CD4-positive, alpha-beta T cell treated with Interleukin-12 subunit alpha and Interleukin-12 subunit beta, for 1 hour (primary cell): ENCODE measurements around the gene IGIP.
A peak's percentile ranks its signal among the peaks of the same experiment; 100 is the strongest.

ENCODE experiments used
- DNase-seq: peaks from one replicate; pipeline ENCODE4 v3.0.0-alpha.2; 2020

IGIP gene

DNA sequence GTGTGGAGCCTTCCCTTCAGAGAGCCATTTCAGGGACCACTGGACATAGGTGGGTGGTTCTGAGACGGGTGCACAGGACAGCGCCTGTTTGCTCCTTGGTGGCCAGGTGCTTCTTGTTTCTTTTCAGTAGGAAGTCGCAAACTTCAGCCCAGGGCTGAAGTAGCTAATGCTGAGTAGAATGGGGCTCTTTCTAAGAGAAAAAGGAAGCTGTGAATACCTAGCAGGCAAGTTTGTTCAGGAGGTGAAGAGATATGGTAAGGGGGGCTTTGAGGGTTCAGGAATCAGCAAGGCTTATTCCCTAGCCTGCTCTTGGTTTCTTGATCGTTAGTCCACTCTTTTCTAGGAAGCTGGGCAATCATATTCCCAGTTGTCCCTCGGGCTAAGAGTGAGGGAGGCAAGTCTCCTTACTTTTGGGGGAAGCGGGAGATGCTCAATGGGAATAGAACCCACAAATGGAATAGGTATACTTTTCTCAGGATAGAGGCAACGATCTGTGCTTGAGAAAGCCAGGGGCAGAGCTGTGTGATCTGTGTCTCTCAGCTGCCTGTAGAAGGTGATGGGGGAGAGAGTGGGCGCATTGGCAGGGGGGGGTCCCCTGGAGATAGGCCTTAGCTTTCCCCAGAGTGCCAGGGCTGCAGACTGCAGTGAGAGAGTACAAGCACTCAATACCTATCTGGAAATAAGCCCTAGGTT lies 13.7 kb upstream of the IGIP start:
- DNase-seq: no peak

DNA sequence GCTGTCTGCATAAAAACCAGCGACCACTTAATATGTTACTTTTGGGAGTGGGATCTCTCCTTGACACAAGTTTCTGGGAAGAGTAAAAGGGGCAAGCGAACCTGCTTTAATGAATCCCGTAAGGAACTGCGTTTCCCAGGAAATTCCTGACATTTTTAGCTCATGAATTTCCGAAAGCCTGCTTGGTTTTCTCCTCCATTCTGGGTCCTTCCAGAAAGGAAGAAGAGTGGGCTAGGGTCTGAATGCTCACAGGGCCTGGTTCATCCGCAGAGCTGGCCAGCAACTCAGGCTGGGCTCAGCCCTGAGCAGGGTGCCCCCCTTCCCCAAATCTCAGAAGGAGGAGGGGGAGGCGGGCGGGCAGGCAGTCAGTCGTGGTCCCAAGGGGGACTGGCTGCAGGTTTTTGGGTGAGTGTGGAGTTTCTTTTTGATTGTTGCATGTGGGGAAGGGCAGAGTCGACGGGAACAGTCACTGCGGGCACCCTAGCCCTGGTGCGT lies 13.0 kb upstream of the IGIP start:
- DNase-seq: no peak

DNA sequence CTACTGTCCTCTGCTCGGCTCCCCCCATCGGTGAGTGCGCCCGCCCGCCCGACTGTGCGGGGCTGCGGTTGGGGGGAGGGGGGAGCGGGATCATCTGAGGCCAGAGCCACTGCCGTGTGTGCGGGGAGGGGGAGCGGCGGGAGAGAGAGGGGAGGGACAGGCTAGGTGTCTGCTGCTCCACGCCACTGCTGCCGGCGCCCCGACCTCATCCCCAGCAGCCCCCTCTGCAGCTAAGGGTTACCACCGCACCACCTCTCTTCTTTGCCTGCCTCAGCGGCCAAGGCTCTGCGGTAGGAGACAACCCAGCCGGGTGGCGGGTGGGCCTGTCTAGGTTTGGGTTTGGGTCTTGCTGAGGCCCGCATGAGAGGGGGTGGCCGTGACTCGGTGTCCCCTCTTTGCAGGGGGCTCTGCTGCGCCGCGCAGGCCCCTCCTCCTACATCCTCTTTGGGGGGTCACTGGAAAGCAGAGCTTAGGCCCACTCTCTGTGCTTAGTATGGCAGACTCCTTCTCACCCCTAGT lies 12.5 kb upstream of the IGIP start:
- DNase-seq: peak; percentile 34

DNA sequence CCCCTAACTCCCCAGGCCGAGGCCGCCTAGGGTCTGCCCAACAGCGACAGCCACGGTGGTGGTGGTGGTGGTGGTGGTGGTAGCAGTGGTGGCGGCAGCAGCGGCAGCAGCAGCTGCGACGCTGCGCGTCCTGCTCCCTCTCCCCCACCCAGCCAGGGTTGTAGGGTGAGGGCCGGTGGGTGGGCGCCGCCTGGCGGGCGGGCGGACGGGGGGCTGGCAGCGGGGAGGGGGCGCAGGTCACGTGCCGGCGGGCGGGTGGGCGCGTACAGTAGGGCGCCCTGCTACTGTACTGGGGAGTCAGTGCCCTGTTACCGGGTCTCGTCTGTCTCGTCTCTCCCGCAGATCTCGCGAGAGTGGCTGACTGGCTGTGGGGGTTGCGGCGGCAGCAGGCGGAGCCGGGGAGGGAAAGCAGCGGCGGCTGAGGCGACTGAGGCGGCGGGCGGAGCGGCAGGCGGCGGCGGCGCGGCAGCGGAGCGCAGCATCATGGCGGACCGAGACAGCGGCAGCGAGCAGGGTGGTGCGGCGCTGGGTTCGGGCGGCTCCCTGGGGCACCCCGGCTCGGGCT lies 12.0 kb upstream of the IGIP start, which contains the start of gene PURA:
Gene PURA, plus strand, starts transcription at position 411 of the 565 bp plus-strand sequence. Its CDS starts 73 bp downstream, at position 484.
- peak; percentile 97 for DNase-seq

DNA sequence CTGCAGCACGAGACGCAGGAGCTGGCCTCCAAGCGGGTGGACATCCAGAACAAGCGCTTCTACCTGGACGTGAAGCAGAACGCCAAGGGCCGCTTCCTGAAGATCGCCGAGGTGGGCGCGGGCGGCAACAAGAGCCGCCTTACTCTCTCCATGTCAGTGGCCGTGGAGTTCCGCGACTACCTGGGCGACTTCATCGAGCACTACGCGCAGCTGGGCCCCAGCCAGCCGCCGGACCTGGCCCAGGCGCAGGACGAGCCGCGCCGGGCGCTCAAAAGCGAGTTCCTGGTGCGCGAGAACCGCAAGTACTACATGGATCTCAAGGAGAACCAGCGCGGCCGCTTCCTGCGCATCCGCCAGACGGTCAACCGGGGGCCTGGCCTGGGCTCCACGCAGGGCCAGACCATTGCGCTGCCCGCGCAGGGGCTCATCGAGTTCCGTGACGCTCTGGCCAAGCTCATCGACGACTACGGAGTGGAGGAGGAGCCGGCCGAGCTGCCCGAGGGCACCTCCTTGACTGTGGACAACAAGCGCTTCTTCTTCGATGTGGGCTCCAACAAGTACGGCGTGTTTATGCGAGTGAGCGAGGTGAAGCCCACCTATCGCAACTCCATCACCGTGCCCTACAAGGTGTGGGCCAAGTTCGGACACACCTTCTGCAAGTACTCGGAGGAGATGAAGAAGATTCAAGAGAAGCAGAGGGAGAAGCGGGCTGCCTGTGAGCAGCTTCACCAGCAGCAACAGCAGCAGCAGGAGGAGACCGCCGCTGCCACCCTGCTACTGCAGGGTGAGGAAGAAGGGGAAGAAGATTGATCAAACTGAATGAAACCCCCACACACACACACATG lies 11.2 kb upstream of the IGIP start:
- peak; percentile 41 for DNase-seq

DNA sequence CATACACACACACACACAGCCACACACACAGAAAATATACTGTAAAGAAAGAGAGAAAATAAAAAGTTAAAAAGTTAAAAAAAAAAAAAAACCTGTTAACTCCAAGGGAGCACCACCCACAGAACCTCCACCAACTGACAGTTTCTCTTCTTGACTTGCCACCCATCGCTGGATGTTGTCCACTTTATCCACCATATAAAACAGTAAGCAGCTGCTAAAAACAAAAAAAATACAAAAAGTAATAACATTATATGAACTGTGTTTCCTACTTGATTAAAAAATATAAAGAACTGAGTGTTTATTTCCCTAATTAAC lies 10.6 kb upstream of the IGIP start:
- no peak for DNase-seq

DNA sequence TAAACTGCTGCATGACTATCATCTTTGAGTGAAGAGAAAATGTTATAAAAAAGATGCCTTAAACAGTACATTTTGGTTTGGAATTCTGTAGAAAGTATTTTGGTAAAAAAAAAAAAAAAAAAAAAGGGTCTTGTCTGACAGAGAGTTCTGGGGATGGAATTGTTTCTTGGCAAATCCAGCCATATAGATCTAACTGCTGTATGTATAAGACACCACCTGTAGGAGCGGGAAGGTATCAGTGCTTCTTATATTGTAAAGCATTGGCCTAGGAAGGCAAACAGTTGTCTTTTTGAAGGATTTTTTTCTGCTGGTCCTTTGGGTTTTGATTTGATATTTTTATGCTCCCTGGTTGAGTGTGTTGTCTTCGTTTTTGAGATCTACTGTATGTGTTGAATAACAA lies 9.0 kb upstream of the IGIP start:
- peak; percentile 15 for DNase-seq

DNA sequence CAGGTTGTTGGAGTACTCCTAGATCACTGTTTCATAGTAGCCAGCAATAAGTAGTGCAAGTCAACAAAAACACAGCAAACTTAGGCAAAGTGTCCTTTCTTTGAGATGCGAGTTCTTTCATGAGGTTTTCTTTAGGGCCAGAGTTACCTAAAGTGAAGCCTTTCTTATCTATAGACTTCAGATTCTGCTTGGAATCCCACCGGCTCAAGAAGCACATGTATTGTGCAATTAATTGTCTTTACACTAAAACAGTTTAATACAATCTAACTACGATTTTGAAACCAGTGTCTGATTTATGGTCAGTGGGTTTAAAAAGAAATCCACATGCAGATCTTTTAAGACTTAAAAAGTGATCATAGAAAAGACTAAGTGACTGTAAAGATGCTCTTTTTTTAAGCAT lies 8.2 kb upstream of the IGIP start:
- DNase-seq: no peak

DNA sequence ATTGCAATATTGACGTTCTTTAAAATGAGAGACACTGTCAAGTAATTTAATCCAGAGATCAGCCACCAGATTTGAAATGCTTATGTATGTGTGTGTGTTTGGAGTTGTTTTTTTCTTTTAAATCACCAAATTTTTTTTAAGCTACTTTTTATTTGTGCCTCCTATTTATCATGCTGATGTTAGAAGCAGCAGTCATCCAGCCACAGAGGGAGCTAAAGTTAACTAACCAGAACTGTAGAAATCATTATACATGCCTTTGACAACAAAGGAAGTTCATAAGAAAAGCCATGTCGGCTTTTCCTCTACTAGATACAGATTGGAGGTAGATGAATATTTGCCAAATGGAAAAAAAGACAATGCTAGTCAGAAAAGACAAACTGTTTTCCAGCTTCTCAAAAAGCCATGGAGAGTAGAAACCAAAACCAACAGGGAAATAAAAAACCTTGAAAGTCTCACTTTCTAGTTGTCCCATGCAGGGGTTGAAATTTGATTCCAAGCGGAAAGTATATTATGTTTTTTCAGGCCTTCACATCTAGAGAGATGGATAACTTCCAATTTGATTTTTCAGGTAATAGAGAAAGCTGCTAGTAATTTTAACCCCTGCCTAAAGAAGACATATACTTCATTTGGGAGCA lies 7.3 kb upstream of the IGIP start:
- DNase-seq: no peak

DNA sequence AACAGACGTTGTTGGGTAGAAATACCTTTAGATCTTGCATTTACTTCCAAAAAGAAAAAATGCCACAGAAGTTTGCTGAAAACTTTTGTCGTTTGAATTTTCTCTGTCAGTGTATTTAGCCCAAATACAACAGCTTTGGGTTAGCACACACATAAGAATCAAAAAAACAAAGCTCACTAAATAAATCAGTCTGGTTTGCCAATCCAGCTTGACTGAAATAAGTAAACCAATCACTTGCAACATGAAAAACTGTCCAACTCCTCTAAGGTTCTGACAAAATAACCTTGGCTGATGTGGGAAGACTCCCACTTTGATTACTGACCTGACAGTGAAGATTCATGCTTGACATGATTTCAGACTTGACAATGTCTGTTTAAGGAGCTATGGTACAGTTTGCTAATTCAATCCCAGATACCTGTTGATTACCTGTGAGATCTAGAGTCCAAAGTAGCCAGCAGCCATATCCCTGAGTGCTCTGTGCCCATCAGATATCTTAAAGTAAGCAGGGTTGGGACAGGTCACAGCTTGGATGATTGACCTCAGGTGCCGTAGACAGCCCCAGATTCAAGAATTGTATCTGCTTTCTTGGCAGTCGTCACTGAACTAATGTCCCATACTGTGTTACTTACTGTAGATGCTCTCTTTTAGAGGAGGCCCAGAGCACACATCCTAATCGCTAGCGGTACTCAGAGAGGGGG lies 727 bp downstream of the IGIP start:
- no peak for DNase-seq

DNA sequence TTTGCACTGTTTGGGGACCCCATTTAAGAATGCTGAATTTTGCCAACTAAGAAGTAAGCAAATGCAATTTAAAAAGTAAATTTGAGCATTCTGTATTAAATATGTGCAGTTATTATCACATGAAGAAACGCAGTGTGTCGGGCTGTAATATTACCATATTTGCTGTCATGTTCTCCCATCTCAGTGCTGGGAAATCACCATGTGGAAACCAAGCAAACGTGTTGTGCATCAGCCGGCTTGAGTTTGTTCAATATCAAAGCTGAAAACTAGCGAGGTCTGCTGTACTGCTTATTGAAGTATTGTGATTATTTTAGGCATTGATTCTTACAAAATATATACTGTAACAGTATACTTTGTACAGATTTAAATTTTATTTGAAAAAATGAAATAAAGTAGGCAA lies 2.6 kb downstream of the IGIP start:
- DNase-seq: no peak

DNA sequence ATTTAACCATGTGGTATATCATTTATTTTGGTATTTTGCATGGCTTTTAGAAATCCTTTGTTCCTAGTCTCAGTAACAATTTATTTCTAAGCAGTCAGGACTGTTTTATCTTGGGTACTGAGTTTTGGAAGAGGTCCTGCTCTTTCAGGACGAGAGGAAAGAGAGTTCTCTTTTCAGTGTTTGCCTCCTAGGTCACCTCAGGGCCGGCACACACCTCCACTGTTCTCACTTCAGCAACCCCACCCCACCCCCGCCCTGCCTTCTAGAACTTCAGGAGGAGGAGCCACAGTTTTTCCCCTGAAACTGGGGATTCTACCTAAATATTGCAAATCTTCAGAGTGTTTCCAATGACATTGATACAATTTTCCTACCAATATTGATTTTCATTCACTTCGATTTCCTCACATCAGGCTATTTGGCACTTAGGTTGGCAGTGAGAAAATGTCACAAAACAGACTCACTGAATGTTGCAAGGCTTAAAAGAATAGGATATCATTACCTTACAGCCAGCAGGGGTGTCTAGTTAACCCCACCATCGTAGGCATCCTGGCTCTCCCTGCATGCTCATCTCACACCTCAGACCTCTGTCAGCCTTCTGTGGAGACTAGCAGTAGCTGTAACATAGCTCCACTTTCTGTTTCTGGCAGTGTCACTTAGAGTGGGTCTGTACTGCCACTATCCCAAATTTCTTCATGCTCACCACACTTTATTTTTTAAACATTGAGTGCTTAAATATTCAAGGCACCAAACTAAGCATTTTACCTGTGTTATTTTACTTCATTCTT lies 5.4 kb downstream of the IGIP start:
- DNase-seq: no peak

DNA sequence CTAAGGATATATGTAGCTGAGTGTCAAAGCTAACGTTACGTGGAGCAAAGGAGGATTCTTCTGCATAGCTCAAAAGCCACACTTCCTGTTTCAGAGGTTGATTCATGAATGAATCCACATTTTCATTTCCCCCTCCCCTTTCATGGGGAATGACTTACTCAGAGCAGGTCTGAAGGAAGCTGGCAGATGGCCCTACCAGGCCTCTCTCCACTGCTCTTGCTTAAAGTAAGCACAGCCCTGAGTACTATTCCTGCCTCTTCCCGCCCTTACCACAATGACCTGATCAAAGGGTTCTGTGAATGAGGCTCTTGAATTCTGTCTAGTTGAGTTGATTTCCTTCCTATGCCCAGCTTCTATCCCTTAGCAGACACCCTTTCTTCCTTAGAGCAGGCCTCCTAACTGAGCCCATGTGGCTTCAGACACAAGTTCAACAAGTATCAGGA lies 6.3 kb downstream of the IGIP start:
- DNase-seq: peak; percentile 11

DNA sequence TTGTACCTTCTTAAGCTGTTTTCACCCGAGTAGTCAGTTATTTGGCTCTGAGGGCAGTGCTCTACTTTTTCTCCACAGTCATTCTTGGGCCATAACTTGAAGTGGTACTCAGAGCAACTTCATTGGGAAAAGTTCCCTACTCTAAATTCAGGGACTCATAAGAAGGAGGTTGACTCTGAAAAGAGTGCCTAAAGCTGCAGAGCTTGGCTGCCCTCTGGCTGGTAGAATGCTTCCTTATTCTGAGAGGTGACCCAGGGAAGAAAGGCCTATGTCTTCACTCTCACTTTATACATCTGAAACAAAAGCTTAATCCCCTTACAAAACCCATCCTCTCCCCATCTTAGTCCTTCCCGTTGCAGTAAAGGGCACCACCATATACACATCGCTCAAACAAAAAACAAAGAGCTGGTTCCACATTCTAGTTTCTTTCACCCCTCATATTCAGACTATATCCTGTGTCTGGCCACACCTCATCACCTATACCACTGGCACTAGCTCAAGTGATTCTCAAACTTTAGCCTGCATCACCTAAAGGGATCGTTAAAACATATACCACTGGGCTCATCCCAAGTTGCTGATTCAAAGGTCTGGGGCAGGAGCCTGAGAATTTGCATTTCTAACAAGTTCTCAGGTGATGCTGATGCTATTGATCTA lies 7.9 kb downstream of the IGIP start:
- DNase-seq: no peak

DNA sequence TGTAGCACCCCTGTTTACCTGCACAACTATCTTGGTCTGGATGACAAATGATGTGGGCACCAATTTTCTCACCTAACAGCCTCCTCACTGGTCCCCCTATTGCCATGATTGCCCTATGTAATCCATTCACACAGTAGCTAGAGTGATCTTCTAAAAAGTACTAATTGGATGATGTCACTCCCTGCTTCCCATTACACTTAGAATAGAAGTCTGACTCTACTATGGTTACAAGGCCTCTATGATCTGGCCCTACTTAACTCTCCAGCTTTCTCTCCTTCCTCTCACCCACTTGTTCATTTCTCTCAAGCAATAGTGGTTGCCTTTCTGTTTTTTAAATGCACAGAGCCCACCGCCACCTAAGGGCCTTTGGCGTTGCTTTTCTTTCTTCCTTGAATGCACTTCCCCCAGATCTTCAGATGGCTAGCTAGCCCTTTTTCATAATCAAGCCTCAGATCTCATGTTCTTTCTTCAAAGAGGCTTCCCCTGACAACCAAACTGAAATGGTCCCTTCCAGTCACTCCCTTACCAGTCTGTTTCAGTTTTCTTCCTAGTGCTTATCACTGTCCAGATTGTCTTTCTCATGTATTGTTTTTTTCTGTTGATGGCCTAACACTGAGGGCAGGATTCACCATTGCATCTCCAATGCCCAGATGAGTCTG lies 8.7 kb downstream of the IGIP start:
- no peak for DNase-seq

DNA sequence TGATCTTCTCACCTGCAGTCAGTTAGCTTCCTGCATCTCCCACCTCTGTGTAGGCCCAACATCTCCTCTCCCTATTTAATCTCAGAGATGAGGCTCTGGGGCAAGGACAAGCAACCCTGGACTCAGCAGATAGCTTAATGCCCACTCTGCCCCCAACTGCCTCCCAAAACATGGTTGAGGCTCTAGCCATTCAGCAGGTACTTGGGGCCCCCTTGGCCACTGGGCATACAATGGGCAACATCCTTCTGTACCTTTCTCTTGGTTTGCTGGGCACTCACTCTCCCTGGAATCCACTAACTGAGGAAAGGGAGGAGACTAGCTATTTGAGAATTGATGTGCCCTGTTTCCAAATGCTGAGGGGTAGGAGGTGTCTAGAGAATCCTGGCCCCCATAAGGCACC lies 9.4 kb downstream of the IGIP start:
- DNase-seq: no peak

DNA sequence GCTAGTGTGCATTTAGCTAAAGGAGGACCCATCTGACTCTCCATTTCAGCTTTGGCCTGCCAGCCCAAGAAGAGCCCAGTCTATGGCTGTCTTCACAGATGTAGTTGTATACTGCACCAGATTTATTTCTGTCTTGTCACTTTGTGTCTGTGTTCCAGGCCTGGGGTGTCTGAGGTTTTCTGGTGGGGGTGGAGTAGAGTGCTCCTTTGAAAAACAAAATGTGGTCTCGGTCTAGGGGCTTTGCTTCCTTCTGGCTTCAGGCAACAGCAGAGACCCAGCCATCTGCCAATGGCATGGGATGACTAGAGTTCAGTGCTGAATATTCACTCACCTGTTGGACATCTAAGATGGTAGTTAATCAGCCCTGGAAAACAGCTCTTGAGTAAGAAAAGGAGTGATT lies 10.9 kb downstream of the IGIP start:
- no peak for DNase-seq

DNA sequence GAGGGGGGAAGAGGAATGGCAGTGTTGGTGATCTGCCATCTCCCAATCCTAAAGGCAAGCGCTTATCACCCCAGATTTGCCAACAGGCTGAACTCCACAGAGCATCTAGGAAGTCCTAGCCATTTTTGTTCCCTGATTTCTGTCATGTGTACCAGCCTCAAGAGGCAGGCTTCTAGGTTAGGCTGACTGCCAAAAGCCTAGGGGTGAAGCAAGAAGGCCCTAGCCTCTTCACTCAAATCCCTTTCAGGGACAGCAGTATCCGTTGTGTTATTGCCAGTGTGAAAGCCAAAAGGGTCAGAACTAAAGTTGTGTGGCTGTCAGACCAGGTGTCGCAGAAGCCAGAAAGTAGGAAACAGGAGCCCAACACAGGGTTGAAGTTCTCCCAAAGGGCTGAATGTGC lies 14.7 kb downstream of the IGIP start:
- DNase-seq: no peak

DNA sequence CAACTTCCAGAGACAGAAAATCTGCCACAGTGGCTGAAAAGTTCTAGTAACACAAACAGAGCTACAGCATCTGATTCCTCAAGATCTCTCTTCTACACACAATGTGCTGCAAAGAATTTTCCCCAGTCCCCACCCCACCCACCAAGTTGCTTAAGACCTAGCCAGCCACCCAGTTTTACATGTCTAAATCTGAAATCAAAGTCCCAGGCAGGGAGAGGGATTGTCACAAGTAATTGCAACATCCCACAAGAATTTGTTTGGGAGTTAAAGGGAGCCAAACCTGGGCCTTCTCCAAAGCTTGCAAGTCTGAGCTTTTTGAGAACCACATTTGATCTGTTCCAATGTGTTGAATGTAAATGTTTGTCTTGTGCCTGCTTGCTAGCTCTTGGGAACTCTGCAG lies 15.5 kb downstream of the IGIP start:
- no peak for DNase-seq

DNA sequence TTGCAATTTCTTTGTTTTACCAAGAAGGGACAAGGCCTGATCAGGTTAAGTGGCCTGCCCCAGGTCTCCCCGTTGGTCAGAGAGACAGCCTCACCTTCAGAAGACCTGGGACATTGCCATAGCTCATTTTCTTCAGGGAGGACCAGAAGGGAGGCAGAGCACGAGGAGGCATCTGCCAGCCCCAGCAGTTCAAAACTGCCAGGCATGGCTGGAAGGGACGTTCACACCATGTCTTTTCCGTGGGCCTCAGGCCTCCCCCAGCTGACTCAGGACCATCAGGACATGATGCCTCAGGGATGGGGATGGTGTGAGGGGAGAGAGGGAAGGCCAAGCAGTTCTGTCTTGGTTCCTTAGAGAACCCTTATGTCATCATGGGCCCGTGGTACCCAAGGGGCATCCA lies 16.5 kb downstream of the IGIP start:
- no peak for DNase-seq

DNA sequence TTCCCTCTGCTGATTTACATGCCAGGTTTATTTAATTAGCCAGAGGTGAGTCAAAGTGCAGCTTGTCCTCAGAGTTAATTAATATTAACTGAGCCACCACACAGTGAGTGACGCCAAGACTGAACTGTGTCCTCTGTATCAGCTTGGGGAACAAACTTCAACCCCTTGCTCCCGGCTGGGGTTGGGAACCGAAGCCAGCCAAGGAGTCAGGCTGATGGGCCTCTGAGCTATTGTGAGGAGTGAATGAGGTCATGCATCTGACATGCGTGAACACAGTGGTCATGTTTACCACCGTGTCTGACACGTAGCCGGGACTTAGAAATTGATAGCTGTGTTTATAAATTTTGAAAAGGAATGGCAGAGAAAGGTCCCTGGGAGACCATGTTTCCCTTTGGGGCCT lies 17.1 kb downstream of the IGIP start:
- DNase-seq: no peak
